Measurements from ENCODE around the gene PMM2.
"Not testable (repeated sequence)": the region's sequence is repeated elsewhere in the genome, so short reads cannot be mapped to it uniquely, and the experiment has no call there.

Gene PMM2

GRCh38 chr16:8816967-8817655 lies 19.5 kb downstream of the PMM2 start:
- DNase-seq (ENCODE audit: extremely low read depth in 1 of 2, low read depth in 1 of 2) = no peak

- DNase-seq (ENCODE audit: extremely low read depth in 1 of 2, low read depth in 1 of 2) = no peak
Observed at GRCh38 chr16:8818504-8819270, 21.0 kb downstream of the PMM2 start.

GRCh38 chr16:8819411-8820034 lies 21.9 kb downstream of the PMM2 start:
- no peak for DNase-seq (ENCODE audit: extremely low read depth in 1 of 2, low read depth in 1 of 2)

- DNase-seq (ENCODE audit: extremely low read depth in 1 of 2, low read depth in 1 of 2) = no peak
Observed at GRCh38 chr16:8822403-8822802, 24.8 kb downstream of the PMM2 start.

GRCh38 chr16:8826278-8826879 lies 28.7 kb downstream of the PMM2 start:
- no peak for DNase-seq (ENCODE audit: extremely low read depth in 1 of 2, low read depth in 1 of 2)

- DNase-seq (ENCODE audit: extremely low read depth in 1 of 2, low read depth in 1 of 2) = no peak
Observed at GRCh38 chr16:8828541-8829165, 31.0 kb downstream of the PMM2 start.

GRCh38 chr16:8831450-8831849 lies 33.8 kb downstream of the PMM2 start:
- DNase-seq (ENCODE audit: extremely low read depth in 1 of 2, low read depth in 1 of 2) = no peak

- no peak for DNase-seq (ENCODE audit: extremely low read depth in 1 of 2, low read depth in 1 of 2)
Observed at GRCh38 chr16:8831871-8832716, 34.5 kb downstream of the PMM2 start.

GRCh38 chr16:8832717-8833105 lies 35.1 kb downstream of the PMM2 start:
- DNase-seq (ENCODE audit: extremely low read depth in 1 of 2, low read depth in 1 of 2) = no peak

GRCh38 chr16:8836797-8837196 lies 39.2 kb downstream of the PMM2 start:
- not testable (repeated sequence) for DNase-seq (ENCODE audit: extremely low read depth in 1 of 2, low read depth in 1 of 2)

- not testable (repeated sequence) for DNase-seq (ENCODE audit: extremely low read depth in 1 of 2, low read depth in 1 of 2)
Observed at GRCh38 chr16:8837594-8837993, 40.0 kb downstream of the PMM2 start.

- DNase-seq (ENCODE audit: extremely low read depth in 1 of 2, low read depth in 1 of 2) = not testable (repeated sequence)
Observed at GRCh38 chr16:8842016-8842415, 44.4 kb downstream of the PMM2 start.

GRCh38 chr16:8843296-8843695 lies 45.7 kb downstream of the PMM2 start:
- not testable (repeated sequence) for DNase-seq (ENCODE audit: extremely low read depth in 1 of 2, low read depth in 1 of 2)

GRCh38 chr16:8845699-8846298 lies 48.2 kb downstream of the PMM2 start:
- no peak for DNase-seq (ENCODE audit: extremely low read depth in 1 of 2, low read depth in 1 of 2)

- DNase-seq (ENCODE audit: extremely low read depth in 1 of 2, low read depth in 1 of 2) = no peak
Observed at GRCh38 chr16:8846401-8846932, 48.8 kb downstream of the PMM2 start.

GRCh38 chr16:8847145-8847544 lies 49.5 kb downstream of the PMM2 start:
- DNase-seq (ENCODE audit: extremely low read depth in 1 of 2, low read depth in 1 of 2) = no peak

GRCh38 chr16:8847623-8848022 lies 50.0 kb downstream of the PMM2 start:
- no peak for DNase-seq (ENCODE audit: extremely low read depth in 1 of 2, low read depth in 1 of 2)

GRCh38 chr16:8848231-8848938 lies 50.7 kb downstream of the PMM2 start:
- no peak for DNase-seq (ENCODE audit: extremely low read depth in 1 of 2, low read depth in 1 of 2)

- no peak for DNase-seq (ENCODE audit: extremely low read depth in 1 of 2, low read depth in 1 of 2)
Observed at GRCh38 chr16:8848939-8849391, 51.3 kb downstream of the PMM2 start.

Data from activated CD8-positive, alpha-beta memory T cell treated with anti-CD3 and anti-CD28 coated beads for 1 hour (primary cell).